Measurements from ENCODE around the gene PPARA.

DNA sequence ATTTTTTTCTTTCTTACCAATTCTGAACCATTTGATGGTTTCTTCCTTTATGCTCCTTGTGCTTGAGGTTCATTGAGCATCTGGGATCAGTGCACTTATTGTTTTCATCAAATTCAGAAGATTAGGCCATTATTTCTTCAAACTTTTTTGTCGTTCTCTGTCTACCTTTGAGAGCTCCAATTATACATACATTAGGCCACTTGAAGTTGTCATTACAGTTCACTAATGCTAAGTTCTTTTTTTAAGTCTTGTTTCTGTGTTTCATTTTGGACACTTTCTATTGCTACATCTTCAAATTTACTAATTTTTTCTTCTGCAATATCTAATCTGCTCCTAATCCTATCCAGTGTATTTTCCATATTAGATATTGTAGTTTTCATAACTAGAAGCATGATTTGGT, 58.9 kb downstream of the PPARA start:
- TF ChIP-seq CTCF (conservative IDR thresholded peaks at IDR 0.05; ENCODE audit: low read depth, low read length) (no peak), RFX5 (IDR thresholded peaks at IDR 0.05; ENCODE audit: low read depth, low read length) (no peak), USF2 (IDR thresholded peaks at IDR 0.05; ENCODE audit: low read depth, low read length) (no peak), POLR2A (IDR thresholded peaks at IDR 0.05; ENCODE audit: low read depth, low read length) (no peak)

Data from IMR-90 (cell line).